AG04449 (cell line): ENCODE results near the gene GALNTL6.
"Not testable (repeated sequence)": the region's sequence is repeated elsewhere in the genome, so short reads cannot be mapped to it uniquely, and the experiment has no call there.

Experiments
- CTCF ChIA-PET: fragments of 350-600 bp; formaldehyde crosslinking; extraction: SDS; loops from one replicate; lab custom pipeline; 2021; ENCODE audit warnings: antibody characterized with exemption; lab: Yijun Ruan, JAX
- POLR2A ChIA-PET: fragments of 400-600, 350-600 bp; formaldehyde crosslinking; extraction: SDS; loops from one replicate; lab custom pipeline; 2020; ENCODE audit warnings: antibody characterized with exemption, inconsistent platforms; lab: Yijun Ruan, JAX
- DNase-seq: peaks from one replicate; pipeline ENCODE4 v3.0.0-alpha.2; 2010; ENCODE audit warnings: low read depth, low spot score
- H3K4me3 ChIP-seq: 2 replicates; pipeline ENCODE4 v1.5.1; 2011; ENCODE audit warnings: low read depth, mild to moderate bottlenecking, control low read depth, low read length
- CTCF ChIP-seq: IDR thresholded peaks from one replicate; pipeline ENCODE4 v1.5.1; 2011; ENCODE audit warnings: mild to moderate bottlenecking, moderate library complexity, low read length, control low read depth, inconsistent platforms; ENCODE audit not compliant: insufficient read depth; ENCODE audit errors: missing control alignments

The GALNTL6 gene

GRCh38 chr4:173018446-173018845 is 1205.2 kb downstream of the GALNTL6 start:
- no peak overlapping the region for H3K4me3 ChIP-seq
- ChIA-PET POLR2A (no interaction called here), CTCF (interaction anchor here (1.3 to 1.4 kb wide), 2 partner anchors 239 to 283 kb away, joined by 4 to 8 read pairs; no protein-coding TSS in a partner anchor)
- DNase-seq: no peak
- no peak for TF ChIP-seq CTCF

- no peak for DNase-seq
- ChIA-PET POLR2A (no interaction called here), CTCF (interaction anchor here (1.0 to 2.9 kb wide), 4 partner anchors 18 to 241 kb away, joined by 3 to 27 read pairs (median 4); no protein-coding TSS in a partner anchor)
Measured at GRCh38 chr4:173019664-173020063, 1206.5 kb downstream of the GALNTL6 start.

GRCh38 chr4:173021746-173022573 is 1208.8 kb downstream of the GALNTL6 start:
- DNase-seq: not testable (repeated sequence)

More at GRCh38 chr4:173019664-173020063, 1206.5 kb downstream of the GALNTL6 start:
- no peak for TF ChIP-seq CTCF
- H3K4me3 ChIP-seq: no peak overlapping the region

GRCh38 chr4:173024203-173024602 is 1211.0 kb downstream of the GALNTL6 start:
- H3K4me3 ChIP-seq: no peak overlapping the region
- ChIA-PET CTCF (interaction anchor here (0.8 to 3.2 kb wide), 13 partner anchors 11 to 282 kb away, joined by 3 to 120 read pairs (median 6); no protein-coding TSS in a partner anchor), POLR2A (interaction anchor here (0.6 kb wide), 2 partner anchors 199 to 233 kb away, joined by 3 to 4 read pairs; no protein-coding TSS in a partner anchor)
- no peak for DNase-seq
- no peak for TF ChIP-seq CTCF

More at GRCh38 chr4:173021746-173022573, 1208.8 kb downstream of the GALNTL6 start:
- H3K4me3 ChIP-seq, POLR2A ChIA-PET: not testable (repeated sequence)
- CTCF ChIA-PET: interaction anchor here (0.7 to 3.2 kb wide), 10 partner anchors 8 to 339 kb away, joined by 3 to 120 read pairs (median 6); no protein-coding TSS in a partner anchor

GRCh38 chr4:173025131-173025530 is 1211.9 kb downstream of the GALNTL6 start:
- DNase-seq: no peak
- POLR2A ChIA-PET: no interaction called here

GRCh38 chr4:173037242-173037641 is 1224.0 kb downstream of the GALNTL6 start:
- no peak for DNase-seq
- ChIA-PET POLR2A (no interaction called here), CTCF (interaction anchor here (1.1 to 2.5 kb wide), 4 partner anchors 10 to 220 kb away, joined by 3 to 9 read pairs (median 6); no protein-coding TSS in a partner anchor)
- TF ChIP-seq CTCF: no peak
- H3K4me3 ChIP-seq: no peak overlapping the region

More at GRCh38 chr4:173025131-173025530, 1211.9 kb downstream of the GALNTL6 start:
- H3K4me3 ChIP-seq: no peak overlapping the region
- peak; percentile 54 for TF ChIP-seq CTCF
- CTCF ChIA-PET: interaction anchor here (0.5 to 3.2 kb wide), 16 partner anchors 11 to 277 kb away, joined by 3 to 120 read pairs (median 4); no protein-coding TSS in a partner anchor
